B cell (primary cell): ENCODE data around the gene NKX2-2.

Experiments used
- CTCF ChIP-seq: fragments of 200-600 bp; IDR thresholded peaks from one replicate; pipeline ENCODE4 v1.8.0; 2022; ENCODE audit warnings: antibody characterized with exemption, mild to moderate bottlenecking
- EZH2 ChIP-seq: IDR thresholded peaks from 2 replicates; pipeline ENCODE4 v1.6.1; 2012; ENCODE audit warnings: borderline replicate concordance, low read depth, mild to moderate bottlenecking, moderate library complexity, low read length; ENCODE audit not compliant: insufficient read depth, poor library complexity, severe bottlenecking

- TF ChIP-seq CTCF, result no peak
- no peak for TF ChIP-seq EZH2
These were observed 1.2 kb downstream of the NKX2-2 start for GRCh38 chr20:21512634-21513180.
